Fibroblast of pulmonary artery (primary cell): ENCODE data around the gene OR1E2.

Experiments used
- DNase-seq: peaks from one replicate; pipeline ENCODE4 v3.0.0-alpha.2; 2010; ENCODE audit warnings: low read depth
- H3K4me3 ChIP-seq: replicated peaks from 2 replicates; pipeline ENCODE4 v1.5.1; 2011; ENCODE audit warnings: low read depth, mild to moderate bottlenecking, control low read depth, low read length, moderate library complexity
- TF ChIP-seq, protein P1 (sequence below): IDR thresholded peaks from 2 replicates; pipeline ENCODE4 v1.5.1; 2011; ENCODE audit warnings: mild to moderate bottlenecking, control low read depth, low read length, inconsistent platforms; ENCODE audit errors: missing control alignments

The OR1E2 gene, protein sequence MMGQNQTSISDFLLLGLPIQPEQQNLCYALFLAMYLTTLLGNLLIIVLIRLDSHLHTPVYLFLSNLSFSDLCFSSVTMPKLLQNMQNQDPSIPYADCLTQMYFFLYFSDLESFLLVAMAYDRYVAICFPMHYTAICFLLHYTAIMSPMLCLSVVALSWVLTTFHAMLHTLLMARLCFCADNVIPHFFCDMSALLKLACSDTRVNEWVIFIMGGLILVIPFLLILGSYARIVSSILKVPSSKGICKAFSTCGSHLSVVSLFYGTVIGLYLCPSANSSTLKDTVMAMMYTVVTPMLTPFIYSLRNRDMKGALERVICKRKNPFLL

DNA sequence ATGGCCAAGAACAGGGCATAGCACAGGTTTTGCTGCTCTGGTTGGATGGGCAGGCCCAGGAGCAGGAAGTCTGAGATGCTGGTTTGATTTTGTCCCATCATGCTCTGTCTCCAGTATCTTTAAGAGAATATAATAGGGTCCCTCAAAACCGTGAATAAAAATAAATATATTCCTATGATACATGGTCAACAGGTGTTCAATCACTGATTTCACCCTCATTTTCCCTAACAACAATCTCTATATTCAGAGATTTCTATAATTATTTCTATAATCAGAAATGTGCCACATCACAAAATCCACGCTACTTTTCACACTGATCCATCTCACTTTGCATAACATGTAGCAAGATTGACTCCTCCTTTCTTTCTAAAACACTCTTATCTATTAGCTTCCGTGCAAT, at the start of gene OR1E2:
Gene OR1E2 (minus strand): TSS at position 101 of the 400 bp plus-strand sequence. CDS start 0 bp downstream, at position 101.
- no peak for DNase-seq
- TF ChIP-seq, protein P1, sequence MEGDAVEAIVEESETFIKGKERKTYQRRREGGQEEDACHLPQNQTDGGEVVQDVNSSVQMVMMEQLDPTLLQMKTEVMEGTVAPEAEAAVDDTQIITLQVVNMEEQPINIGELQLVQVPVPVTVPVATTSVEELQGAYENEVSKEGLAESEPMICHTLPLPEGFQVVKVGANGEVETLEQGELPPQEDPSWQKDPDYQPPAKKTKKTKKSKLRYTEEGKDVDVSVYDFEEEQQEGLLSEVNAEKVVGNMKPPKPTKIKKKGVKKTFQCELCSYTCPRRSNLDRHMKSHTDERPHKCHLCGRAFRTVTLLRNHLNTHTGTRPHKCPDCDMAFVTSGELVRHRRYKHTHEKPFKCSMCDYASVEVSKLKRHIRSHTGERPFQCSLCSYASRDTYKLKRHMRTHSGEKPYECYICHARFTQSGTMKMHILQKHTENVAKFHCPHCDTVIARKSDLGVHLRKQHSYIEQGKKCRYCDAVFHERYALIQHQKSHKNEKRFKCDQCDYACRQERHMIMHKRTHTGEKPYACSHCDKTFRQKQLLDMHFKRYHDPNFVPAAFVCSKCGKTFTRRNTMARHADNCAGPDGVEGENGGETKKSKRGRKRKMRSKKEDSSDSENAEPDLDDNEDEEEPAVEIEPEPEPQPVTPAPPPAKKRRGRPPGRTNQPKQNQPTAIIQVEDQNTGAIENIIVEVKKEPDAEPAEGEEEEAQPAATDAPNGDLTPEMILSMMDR = no peak
- H3K4me3 ChIP-seq = no peak within 1 kb of the TSS

DNA sequence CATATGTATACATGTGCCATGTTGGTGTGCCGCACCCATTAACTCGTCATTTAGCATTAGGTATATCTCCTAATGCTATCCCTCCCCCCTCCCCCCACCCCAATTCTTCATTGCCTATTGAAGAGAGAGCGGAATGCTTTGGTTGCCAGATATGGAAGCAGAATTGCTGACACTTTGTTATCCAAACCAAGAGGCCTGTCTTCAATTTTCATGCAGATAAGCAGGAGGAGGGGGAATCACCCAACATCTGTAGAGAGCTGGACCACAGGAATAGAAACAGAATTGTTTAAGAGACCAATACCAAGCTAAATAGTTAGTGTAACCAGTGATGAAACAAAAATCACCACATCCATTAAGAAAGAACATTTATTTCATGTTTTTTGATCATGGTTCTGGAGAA, 49.2 kb upstream of the OR1E2 start:
- no peak for DNase-seq
- TF ChIP-seq, protein P1 = no peak
- H3K4me3 ChIP-seq = no peak overlapping the region

DNA sequence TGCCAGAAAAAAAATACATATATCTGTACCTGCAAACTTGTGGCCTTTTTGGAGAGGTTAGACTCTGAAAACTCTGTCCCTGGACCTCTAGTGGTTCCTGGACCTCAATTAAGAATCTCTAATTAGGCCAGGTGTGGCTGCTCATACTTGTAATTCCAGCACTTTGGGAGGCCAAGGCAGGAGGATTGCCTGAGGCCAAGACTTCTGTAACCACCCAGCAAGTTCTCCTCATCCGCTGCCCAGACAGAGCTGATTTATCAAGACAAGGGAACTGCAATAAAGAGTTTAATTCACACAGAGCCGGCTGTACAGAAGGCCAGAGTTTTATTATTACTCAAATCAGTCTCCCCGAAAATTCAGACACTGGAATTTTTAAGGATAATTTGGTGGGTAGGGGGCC, 46.3 kb upstream of the OR1E2 start:
- DNase-seq = no peak
- TF ChIP-seq, protein P1 = no peak

DNA sequence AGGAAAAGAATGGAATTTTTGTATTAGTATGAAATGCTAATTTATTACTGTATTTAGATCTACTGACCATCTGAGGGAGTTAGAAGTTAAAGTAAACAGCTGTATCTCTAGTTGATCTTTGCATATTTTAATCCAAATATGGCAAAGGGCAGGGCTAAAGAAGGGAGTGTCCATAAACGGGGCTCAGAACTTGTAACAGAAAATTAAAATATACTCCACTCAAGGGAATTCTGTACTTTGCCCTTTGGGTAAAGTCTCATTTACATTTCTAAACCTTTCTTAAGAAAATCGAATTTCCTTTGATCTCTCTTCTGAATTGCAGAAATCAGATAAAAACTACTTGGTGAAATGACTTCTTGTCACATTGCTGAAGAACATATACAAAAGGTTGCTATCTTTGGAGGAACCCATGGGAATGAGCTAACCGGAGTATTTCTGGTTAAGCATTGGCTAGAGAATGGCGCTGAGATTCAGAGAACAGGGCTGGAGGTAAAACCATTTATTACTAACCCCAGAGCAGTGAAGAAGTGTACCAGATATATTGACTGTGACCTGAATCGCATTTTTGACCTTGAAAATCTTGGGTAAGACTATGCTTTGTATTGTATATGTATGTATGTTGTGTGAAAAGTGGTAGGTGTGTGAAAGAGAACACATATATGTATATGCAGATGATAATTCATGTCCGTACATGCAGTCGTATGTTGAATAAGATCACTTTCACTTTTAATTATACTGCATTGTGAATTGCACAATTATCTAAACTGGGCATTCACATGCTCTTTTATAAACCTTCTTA, 42.4 kb upstream of the OR1E2 start, which contains the start of gene ASPA:
Gene ASPA (plus strand): TSS at position 186 of the 799 bp plus-strand sequence. CDS start 163 bp downstream, at position 349.
- peak; percentile 6 for DNase-seq
- TF ChIP-seq, protein P1 = no peak
- H3K4me3 ChIP-seq = peak within 1 kb of the TSS; percentile 44

More for the DNA sequence above, 46.3 kb upstream of the OR1E2 start:
- no peak overlapping the region for H3K4me3 ChIP-seq

DNA sequence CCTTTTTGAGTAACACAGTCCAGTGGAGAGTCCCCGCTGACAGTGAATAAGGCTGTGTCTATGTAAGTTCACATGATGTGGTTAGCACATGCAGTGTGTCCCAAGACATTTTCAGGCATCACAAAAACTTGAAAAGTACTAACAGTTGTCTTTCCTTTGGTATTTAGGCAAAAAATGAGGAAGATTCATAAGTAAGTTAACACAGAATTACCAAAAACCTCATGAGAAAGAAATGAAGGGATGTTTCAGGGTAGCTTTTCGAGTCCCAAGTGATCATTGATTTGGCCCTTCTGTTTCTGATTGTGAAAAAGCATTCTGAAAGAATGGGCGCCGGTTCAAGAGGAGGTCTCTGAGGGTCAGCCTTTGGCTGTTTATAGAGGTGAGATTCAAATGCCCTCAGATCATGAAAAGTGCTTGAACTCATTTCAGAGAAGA, 41.6 kb upstream of the OR1E2 start:
- no peak for DNase-seq
- H3K4me3 ChIP-seq = no peak overlapping the region
- TF ChIP-seq, protein P1 = no peak

DNA sequence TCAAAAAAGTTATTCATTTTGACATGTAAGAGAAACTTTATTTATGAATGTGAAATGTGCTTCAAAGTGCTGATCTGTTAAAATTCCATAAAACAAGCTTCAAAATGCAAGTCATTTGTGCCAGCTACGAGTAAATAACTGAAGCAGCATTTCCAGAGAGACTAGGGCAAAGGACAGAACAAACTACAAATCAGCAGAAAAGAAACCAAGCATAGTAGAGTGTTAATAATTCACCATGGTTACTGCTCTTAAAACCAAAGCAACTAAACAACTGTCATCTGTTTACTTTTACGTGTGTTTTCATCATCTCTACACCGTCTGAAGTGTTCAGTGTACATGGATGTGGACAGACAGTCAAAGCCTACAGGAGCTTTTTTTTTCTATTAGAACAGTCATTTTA, 40.6 kb upstream of the OR1E2 start:
- TF ChIP-seq, protein P1 = no peak

More for the DNA sequence above, 40.6 kb upstream of the OR1E2 start:
- peak; percentile 22 for DNase-seq
- H3K4me3 ChIP-seq = no peak overlapping the region
